ENCODE results near the gene ASTN1. TPM values are rescaled to one million over a fixed set of nuclear protein-coding genes. Genes with fewer than 3 reads are reported as not detected.

ASTN1 gene
- polyA plus RNA-seq, 1 of the 3 experiments (the other 2 are of a cell fraction), result 0.13 TPM

DNA sequence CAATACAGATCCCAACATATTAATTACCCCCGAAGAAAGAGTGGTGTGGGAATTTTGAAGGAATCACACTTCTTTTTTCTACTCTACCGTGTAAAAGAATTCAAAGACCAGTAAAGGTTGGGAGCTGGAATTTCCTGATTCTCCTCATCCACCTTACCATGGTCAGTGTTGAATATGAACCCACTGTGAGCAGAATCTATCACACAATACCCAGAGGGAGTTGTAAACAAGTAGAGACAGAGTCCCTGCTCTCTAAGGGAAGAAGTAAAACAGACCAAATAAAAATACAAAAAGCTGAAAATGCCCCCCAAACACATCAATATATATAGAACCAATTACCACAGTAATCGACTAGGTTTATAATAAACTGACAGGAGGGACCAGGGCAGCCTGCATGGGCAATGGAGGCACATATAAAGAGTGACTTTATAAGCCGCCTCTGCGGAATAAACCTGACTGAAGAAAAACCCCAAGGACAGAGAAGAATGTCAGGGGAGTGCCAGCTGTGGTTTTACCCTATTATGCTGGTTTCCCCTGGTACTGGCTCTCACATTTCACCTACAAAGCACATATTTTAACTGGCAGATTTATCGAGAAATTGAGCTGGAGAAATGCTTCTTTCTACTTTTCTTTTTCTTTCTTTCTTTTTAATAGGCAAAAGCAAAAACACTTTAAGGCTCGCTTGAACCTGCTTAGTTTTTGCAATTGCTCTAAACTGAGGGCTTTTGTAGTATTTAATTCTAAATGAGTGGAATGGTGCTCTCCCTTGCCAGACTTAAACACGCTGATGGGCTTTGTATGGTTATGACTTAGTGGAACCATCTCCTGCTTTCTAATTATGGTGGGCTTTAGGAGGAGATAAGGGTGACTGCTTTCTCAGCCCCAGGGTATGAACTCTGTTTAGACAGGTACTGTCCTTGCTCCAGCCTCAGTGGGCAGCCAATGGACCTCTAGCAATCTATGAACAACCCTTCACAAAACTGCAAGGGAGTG, 244.8 kb downstream of the ASTN1 start:
- Histone ChIP-seq H4K20me1 (ENCODE audit: insufficient read depth) (no peaks in the 10 kb centered on the region), H3K27ac (ENCODE audit: low read depth in 2 of 2, low read length in 1 of 2) (no peak overlapping the region), H3F3A (replicated peaks; ENCODE audit: insufficient read depth) (no peaks in the 10 kb centered on the region), H3K4me2 (no peak overlapping the region), H3K36me3 (replicated peaks in 1 of 2; ENCODE audit: control insufficient read depth in 1 of 2, insufficient read depth in 2 of 2, low read length in 1 of 2) (no peaks in the 10 kb centered on the region), H3K9me2 (no peaks in the 10 kb centered on the region), H2AFZ (ENCODE audit: low read depth) (no peak overlapping the region), H3K79me2 (ENCODE audit: insufficient read depth) (no peaks in the 10 kb centered on the region), H3K9ac (no peak overlapping the region), H3K4me1 (ENCODE audit: control insufficient read depth in 1 of 2, insufficient read depth in 2 of 2, low read depth in 1 of 2, low read length in 1 of 2) (peaks cover 0 to 4% of the 10 kb centered on the region in 2 experiments; a peak in 2 of 4 replicates), H3K4me3 (ENCODE audit: low read depth in 2 of 2, low read length in 1 of 2) (no peak overlapping the region), H3K27me3 (ENCODE audit: insufficient read depth) (no peaks in the 10 kb centered on the region), H3K9me3 (no peaks in the 10 kb centered on the region)
- POLR2A ChIA-PET, result no interaction called here
- DNase-seq, result no peak
- CTCF ChIA-PET, result interaction anchor here (1.2 kb wide), 2 partner anchors 22 to 1026 kb away, joined by 3 to 8 read pairs; no protein-coding TSS in a partner anchor
- 33% methylated on average over 8 of the region's 8 CpGs for WGBS (ENCODE audit: low lambda C conversion rate)
- no peak for TF ChIP-seq FOXM1 (IDR thresholded peaks at IDR 0.05; ENCODE audit: low read depth)
- TF ChIP-seq SIN3A (IDR thresholded peaks at IDR 0.05; ENCODE audit: borderline replicate concordance, low read depth, low read length), result no peak
- no peak for TF ChIP-seq FOSL2 (IDR thresholded peaks at IDR 0.05; ENCODE audit: borderline replicate concordance, low read depth)
- TF ChIP-seq EZH2phosphoT487 (IDR thresholded peaks at IDR 0.05; ENCODE audit: borderline replicate concordance, low read depth), result no peak
- no peak for TF ChIP-seq YY1 (IDR thresholded peaks at IDR 0.05; ENCODE audit: low read depth)
- TF ChIP-seq, protein P1, sequence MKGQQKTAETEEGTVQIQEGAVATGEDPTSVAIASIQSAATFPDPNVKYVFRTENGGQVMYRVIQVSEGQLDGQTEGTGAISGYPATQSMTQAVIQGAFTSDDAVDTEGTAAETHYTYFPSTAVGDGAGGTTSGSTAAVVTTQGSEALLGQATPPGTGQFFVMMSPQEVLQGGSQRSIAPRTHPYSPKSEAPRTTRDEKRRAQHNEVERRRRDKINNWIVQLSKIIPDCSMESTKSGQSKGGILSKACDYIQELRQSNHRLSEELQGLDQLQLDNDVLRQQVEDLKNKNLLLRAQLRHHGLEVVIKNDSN (IDR thresholded peaks at IDR 0.05; ENCODE audit: borderline replicate concordance, low read depth), result no peak

DNA sequence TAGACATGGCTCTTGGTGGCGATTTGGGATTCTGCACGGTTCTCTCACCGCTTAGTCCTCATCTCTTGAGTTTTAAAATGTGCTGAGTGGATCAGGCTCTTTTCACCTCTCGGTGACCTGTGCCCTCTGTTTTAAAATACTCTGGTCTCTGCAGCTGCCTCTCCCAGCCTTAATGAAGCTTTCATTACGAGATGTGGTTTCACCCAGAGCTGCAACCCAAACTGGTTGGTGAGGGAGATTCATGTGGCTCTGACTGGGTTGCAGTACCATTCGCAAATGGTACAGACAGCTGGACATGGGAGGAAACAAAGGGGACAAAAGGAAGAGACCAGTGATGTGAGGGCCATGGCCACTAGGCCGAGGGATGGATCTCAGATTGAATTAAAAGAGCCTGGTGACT, 258.9 kb downstream of the ASTN1 start:
- TF ChIP-seq EP300 (IDR thresholded peaks at IDR 0.05; ENCODE audit: borderline replicate concordance in 1 of 2, low read depth in 1 of 2, low read length in 1 of 2) (no peak), YY1 (IDR thresholded peaks at IDR 0.05; ENCODE audit: low read depth) (no peak), SIN3A (IDR thresholded peaks at IDR 0.05; ENCODE audit: borderline replicate concordance, low read depth, low read length) (no peak), POLR2AphosphoS5 (IDR thresholded peaks at IDR 0.05; ENCODE audit: low read depth, low read length) (no peak), MXI1 (IDR thresholded peaks at IDR 0.05; ENCODE audit: low read depth, low read length) (no peak), JUND (IDR thresholded peaks at IDR 0.05) (no peak)
- TF ChIP-seq, protein P2, sequence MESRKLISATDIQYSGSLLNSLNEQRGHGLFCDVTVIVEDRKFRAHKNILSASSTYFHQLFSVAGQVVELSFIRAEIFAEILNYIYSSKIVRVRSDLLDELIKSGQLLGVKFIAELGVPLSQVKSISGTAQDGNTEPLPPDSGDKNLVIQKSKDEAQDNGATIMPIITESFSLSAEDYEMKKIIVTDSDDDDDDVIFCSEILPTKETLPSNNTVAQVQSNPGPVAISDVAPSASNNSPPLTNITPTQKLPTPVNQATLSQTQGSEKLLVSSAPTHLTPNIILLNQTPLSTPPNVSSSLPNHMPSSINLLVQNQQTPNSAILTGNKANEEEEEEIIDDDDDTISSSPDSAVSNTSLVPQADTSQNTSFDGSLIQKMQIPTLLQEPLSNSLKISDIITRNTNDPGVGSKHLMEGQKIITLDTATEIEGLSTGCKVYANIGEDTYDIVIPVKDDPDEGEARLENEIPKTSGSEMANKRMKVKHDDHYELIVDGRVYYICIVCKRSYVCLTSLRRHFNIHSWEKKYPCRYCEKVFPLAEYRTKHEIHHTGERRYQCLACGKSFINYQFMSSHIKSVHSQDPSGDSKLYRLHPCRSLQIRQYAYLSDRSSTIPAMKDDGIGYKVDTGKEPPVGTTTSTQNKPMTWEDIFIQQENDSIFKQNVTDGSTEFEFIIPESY (IDR thresholded peaks at IDR 0.05; ENCODE audit: borderline replicate concordance, low read depth), result no peak
- Histone ChIP-seq H3K27ac (ENCODE audit: low read depth in 2 of 2, low read length in 1 of 2) (0 out of 4 replicates have a peak overlapping the region, but pooled peaks of 1 of the 2 experiments have one; percentile 50), H3K27me3 (ENCODE audit: insufficient read depth) (no peaks in the 10 kb centered on the region; the same call in 1 of the 2 replicates), H3K4me2 (no peak overlapping the region), H3K4me1 (ENCODE audit: control insufficient read depth in 1 of 2, insufficient read depth in 2 of 2, low read depth in 1 of 2, low read length in 1 of 2) (peaks cover 0 to 8% of the 10 kb centered on the region in 2 experiments; a peak in 2 of 4 replicates), H3F3A (replicated peaks; ENCODE audit: insufficient read depth) (no peaks in the 10 kb centered on the region), H3K9ac (no peak overlapping the region), H3K9me3 (no peaks in the 10 kb centered on the region), H4K20me1 (ENCODE audit: insufficient read depth) (no peaks in the 10 kb centered on the region), H3K79me2 (ENCODE audit: insufficient read depth) (no peaks in the 10 kb centered on the region), H3K9me2 (no peaks in the 10 kb centered on the region), H3K4me3 (ENCODE audit: low read depth in 2 of 2, low read length in 1 of 2) (no peak overlapping the region), H3K36me3 (replicated peaks in 1 of 2; ENCODE audit: control insufficient read depth in 1 of 2, insufficient read depth in 2 of 2, low read length in 1 of 2) (no peaks in the 10 kb centered on the region), H2AFZ (ENCODE audit: low read depth) (no peak overlapping the region)
- ChIA-PET POLR2A (no interaction called here), CTCF (interaction anchor here (1.3 to 4.5 kb wide), 3 partner anchors 13 to 451 kb away, joined by 4 to 28 read pairs (median 5); no protein-coding TSS in a partner anchor)
- DNase-seq, result no peak
- WGBS (ENCODE audit: low lambda C conversion rate), result 40% methylated on average over 7 of the region's 7 CpGs
